Choroid plexus epithelial cell (primary cell): ENCODE data around the gene WDR82.

Source experiments
- DNase-seq: peaks from one replicate; pipeline ENCODE4 v3.0.0-alpha.2; 2010; ENCODE audit warnings: low read depth
- H3K4me3 ChIP-seq: 2 replicates; pipeline ENCODE4 v1.5.1; 2011; ENCODE audit warnings: low read depth, mild to moderate bottlenecking, control low read depth, low read length, moderate library complexity
- TF ChIP-seq, protein P1 (sequence below): conservative IDR thresholded peaks from 2 replicates; pipeline ENCODE4 v1.5.1; 2011; ENCODE audit warnings: low read depth, mild to moderate bottlenecking, control low read depth, inconsistent platforms, low read length, moderate library complexity

Gene WDR82

GRCh38 chr3:52306978-52307377, 28.5 kb upstream of the WDR82 start:
- no peak for DNase-seq
- TF ChIP-seq, protein P1, sequence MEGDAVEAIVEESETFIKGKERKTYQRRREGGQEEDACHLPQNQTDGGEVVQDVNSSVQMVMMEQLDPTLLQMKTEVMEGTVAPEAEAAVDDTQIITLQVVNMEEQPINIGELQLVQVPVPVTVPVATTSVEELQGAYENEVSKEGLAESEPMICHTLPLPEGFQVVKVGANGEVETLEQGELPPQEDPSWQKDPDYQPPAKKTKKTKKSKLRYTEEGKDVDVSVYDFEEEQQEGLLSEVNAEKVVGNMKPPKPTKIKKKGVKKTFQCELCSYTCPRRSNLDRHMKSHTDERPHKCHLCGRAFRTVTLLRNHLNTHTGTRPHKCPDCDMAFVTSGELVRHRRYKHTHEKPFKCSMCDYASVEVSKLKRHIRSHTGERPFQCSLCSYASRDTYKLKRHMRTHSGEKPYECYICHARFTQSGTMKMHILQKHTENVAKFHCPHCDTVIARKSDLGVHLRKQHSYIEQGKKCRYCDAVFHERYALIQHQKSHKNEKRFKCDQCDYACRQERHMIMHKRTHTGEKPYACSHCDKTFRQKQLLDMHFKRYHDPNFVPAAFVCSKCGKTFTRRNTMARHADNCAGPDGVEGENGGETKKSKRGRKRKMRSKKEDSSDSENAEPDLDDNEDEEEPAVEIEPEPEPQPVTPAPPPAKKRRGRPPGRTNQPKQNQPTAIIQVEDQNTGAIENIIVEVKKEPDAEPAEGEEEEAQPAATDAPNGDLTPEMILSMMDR, result no peak
- H3K4me3 ChIP-seq, result no peak overlapping the region

GRCh38 chr3:52305926-52306325, 27.5 kb upstream of the WDR82 start:
- no peak for DNase-seq
- TF ChIP-seq, protein P1, result no peak
- no peak overlapping the region for H3K4me3 ChIP-seq

- DNase-seq, result no peak
- TF ChIP-seq, protein P1, result no peak
Observed at GRCh38 chr3:52303811-52304210, 25.4 kb upstream of the WDR82 start.

DNA sequence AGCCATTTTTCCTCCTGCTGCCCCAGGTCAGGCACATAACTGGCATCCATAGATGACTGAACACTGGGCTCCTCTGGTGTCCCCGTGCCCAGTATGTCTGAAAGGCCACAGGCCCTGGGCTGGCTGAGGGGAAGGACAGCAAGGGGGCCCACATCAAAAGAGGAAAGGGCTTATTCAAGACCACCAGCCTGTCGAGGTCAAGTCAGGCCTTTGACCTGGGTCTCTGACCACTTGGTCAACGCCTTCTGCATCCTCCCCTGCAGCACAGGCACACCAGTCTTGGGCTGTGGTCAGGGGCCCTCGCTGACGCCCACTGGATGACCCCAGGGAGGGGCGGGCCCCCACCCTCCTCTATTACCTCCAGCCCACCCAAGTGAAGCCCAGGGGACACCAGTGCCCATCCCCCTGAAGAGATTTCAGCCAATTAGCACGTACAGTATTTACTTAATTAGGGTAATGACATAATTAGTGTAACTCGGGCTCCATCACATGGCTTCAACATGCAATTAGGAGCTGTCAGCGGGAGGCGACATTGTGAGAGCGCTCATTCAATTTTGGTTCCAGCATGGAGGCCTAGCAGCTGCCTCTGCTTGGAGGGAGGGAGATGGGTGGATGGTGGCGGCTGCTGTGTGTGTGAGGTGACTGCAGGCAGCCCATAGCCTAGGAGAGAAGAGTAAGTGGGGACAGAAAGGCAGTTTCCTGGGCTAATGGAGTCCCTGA, 24.1 kb upstream of the WDR82 start:
- TF ChIP-seq, protein P1, result no peak
- DNase-seq, result no peak

More at GRCh38 chr3:52303811-52304210, 25.4 kb upstream of the WDR82 start:
- H3K4me3 ChIP-seq, result no peak overlapping the region

GRCh38 chr3:52299879-52300611, 21.6 kb upstream of the WDR82 start:
- peak; percentile 34 for DNase-seq
- H3K4me3 ChIP-seq, result no peak overlapping the region
- TF ChIP-seq, protein P1, result peak; percentile 37

More for the DNA sequence above, 24.1 kb upstream of the WDR82 start:
- no peak overlapping the region for H3K4me3 ChIP-seq

DNA sequence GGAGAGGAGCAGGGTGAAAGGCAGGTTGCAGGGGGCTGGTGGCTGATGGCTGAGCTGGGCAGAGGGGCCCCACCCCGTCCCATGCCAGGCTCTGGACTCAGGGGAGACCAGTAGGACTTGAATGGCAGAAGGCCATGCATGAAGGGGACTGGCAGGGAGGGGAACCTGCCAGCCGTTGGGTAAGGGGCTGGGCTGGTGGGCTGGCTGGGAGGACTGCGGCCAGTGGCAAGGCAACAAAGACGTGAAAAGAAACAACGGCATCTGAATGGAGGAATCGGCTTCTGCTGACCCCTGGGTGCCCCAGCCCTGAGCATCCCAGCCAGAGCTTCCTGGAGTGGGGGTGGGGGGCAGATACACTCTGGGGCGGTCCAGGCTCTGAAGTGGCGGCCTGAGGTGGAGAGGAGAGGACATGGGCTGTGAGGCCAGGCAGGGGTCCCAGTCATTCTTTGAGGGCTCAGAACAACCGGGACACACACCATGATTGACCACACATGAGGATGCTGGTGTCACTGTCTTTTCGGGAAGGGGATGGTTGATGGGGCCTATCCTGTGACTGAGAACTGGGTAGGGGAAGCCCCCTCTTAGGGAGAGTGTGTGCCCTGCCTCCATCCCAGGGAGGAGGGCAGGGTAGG, 20.9 kb upstream of the WDR82 start:
- TF ChIP-seq, protein P1, result no peak
- no peak overlapping the region for H3K4me3 ChIP-seq
- DNase-seq, result no peak
